Smooth muscle cell (in vitro differentiated cells): Measurements from ENCODE around the gene ARMC10. TPM values are rescaled to one million over a fixed set of nuclear protein-coding genes. Genes with fewer than 3 reads are reported as not detected.
"Not testable (repeated sequence)": the region's sequence is repeated elsewhere in the genome, so short reads cannot be mapped to it uniquely, and the experiment has no call there.

ENCODE experiments used
- DNase-seq: peaks from one replicate; lab custom pipeline; 2025; ENCODE audit not compliant: unreplicated experiment; lab: John Stamatoyannopoulos, UW
- H2AFZ ChIP-seq: fragments of 200-600 bp; sonication (generic); 2 replicates; pipeline ENCODE4 v1.6.0; 2016; ENCODE audit warnings: antibody characterized with exemption, low read depth, mild to moderate bottlenecking
- H3F3A ChIP-seq: fragments of 200-600 bp; sonication (generic); 2 replicates; pipeline ENCODE4 v1.6.0; 2017; ENCODE audit warnings: antibody characterized with exemption, low read depth
- H3K27ac ChIP-seq: fragments of 200-600 bp; sonication (generic); 2 replicates; pipeline ENCODE4 v1.5.1; 2016; ENCODE audit warnings: low read depth, mild to moderate bottlenecking
- H3K27me3 ChIP-seq: fragments of 200-600 bp; sonication (generic); 2 replicates; pipeline ENCODE4 v1.6.1; 2016; ENCODE audit warnings: low read depth, mild to moderate bottlenecking
- H3K36me3 ChIP-seq: fragments of 200-600 bp; sonication (generic); 2 replicates; pipeline ENCODE4 v1.5.1; 2016; ENCODE audit warnings: low read depth
- H3K4me1 ChIP-seq: fragments of 200-600 bp; sonication (generic); 2 replicates; pipeline ENCODE4 v1.5.1; 2016; ENCODE audit warnings: low read depth
- H3K4me2 ChIP-seq: fragments of 200-600 bp; sonication (generic); 2 replicates; pipeline ENCODE4 v1.6.0; 2016; ENCODE audit warnings: mild to moderate bottlenecking
- H3K4me3 ChIP-seq: fragments of 200-600 bp; sonication (generic); 2 replicates; pipeline ENCODE4 v1.5.1; 2016; ENCODE audit warnings: mild to moderate bottlenecking
- H3K79me2 ChIP-seq: fragments of 200-600 bp; sonication (generic); 2 replicates; pipeline ENCODE4 v1.6.0; 2016; ENCODE audit warnings: low read depth, mild to moderate bottlenecking
- H3K9ac ChIP-seq: fragments of 200-600 bp; sonication (generic); 2 replicates; pipeline ENCODE4 v1.6.0; 2016; ENCODE audit warnings: low read depth
- H3K9me3 ChIP-seq: fragments of 200-600 bp; sonication (generic); replicated peaks from 2 replicates; pipeline ENCODE4 v1.5.1; 2016; ENCODE audit warnings: low read depth
- H4K20me1 ChIP-seq: fragments of 200-600 bp; sonication (generic); 2 replicates; pipeline ENCODE4 v1.6.0; 2016; ENCODE audit warnings: low read depth
- WGBS: methylation state at CpG from one replicate; pipeline ENCODE4 v1.1.7; 2016; ENCODE audit warnings: low lambda C conversion rate; 5-methylcytosine and 5-hydroxymethylcytosine counted together
- polyA plus RNA-seq: library from polyadenylated mRNA; unstranded; fragments of >200 nt; fragmentation: Nextera tagmentation; extraction: Ambion mirVana; gene quantifications from 2 replicates; pipeline ENCODE4 v1.2.1, GENCODE V29; 2016
- total RNA-seq: library from RNA; depleted of rRNA; stranded (reverse); fragments of >200 nt; gene quantifications from 2 replicates; pipeline ENCODE4 v1.2.3, GENCODE V29; 2014
- TF ChIP-seq, protein P1 (sequence below): fragments of 200-600 bp; sonication (generic); IDR thresholded peaks from 2 replicates; pipeline ENCODE4 v1.5.1; 2017; ENCODE audit warnings: borderline replicate concordance, mild to moderate bottlenecking, antibody characterized with exemption; ENCODE audit not compliant: insufficient read depth, poor library complexity, severe bottlenecking

ARMC10 gene
- total and polyA plus RNA-seq, 2 experiments from 2014 or later = 25.6 to 28.9 TPM

DNA sequence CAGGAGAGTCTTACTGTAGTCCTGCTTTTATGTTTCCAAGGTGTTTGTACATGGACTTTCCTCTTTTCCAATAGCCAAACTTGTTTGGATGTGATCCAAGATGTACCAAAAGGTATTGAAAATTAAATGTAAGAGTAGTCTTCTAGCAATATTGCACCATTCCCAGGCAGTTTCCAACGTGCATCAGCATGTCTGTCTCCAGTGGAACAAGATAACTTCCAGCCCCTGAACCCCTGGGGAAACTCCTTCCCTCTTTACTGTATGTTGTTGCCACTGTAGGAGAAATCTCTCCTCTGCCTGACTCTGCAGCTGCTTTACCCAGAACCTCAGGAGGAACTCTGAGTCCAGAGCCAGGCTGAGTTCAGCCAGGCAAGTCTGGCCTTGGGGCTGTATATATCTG, 18.5 kb downstream of the ARMC10 start:
- TF ChIP-seq, protein P1, sequence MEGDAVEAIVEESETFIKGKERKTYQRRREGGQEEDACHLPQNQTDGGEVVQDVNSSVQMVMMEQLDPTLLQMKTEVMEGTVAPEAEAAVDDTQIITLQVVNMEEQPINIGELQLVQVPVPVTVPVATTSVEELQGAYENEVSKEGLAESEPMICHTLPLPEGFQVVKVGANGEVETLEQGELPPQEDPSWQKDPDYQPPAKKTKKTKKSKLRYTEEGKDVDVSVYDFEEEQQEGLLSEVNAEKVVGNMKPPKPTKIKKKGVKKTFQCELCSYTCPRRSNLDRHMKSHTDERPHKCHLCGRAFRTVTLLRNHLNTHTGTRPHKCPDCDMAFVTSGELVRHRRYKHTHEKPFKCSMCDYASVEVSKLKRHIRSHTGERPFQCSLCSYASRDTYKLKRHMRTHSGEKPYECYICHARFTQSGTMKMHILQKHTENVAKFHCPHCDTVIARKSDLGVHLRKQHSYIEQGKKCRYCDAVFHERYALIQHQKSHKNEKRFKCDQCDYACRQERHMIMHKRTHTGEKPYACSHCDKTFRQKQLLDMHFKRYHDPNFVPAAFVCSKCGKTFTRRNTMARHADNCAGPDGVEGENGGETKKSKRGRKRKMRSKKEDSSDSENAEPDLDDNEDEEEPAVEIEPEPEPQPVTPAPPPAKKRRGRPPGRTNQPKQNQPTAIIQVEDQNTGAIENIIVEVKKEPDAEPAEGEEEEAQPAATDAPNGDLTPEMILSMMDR = no peak
- H3K9me3 ChIP-seq = no peaks in the 10 kb centered on the region
- no peak overlapping the region for H3K9ac ChIP-seq
- no peaks in the 10 kb centered on the region for H3K27me3 ChIP-seq
- no peak overlapping the region for H3K27ac ChIP-seq
- no peaks in the 10 kb centered on the region for H4K20me1 ChIP-seq
- peaks cover 7% of the 10 kb centered on the region for H3K36me3 ChIP-seq
- no peaks in the 10 kb centered on the region for H3K4me1 ChIP-seq
- no peak overlapping the region for H3K4me3 ChIP-seq
- no peak overlapping the region for H2AFZ ChIP-seq
- no peaks in the 10 kb centered on the region for H3K79me2 ChIP-seq
- no peak for DNase-seq
- WGBS = 93% methylated on average over 1 of the region's 1 CpG
- no peak overlapping the region for H3K4me2 ChIP-seq
- no peaks in the 10 kb centered on the region for H3F3A ChIP-seq

DNA sequence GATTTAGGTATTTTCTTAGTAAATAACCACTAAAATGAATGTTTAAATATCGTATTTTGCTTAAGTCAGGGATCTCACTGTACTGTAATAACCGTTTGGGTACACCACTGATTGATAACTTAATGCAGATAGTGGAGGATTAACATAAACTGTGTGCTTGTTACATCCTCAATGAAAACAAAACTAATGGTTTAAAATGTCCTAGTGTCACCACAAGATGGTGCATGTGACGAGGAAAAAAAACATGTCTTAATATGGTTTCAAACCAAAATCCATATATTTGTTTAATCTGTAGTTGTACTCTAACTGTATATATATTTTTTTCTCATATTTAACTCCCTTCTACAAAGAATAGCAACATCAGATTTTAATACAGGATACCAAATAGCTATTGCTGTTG, 19.2 kb downstream of the ARMC10 start:
- TF ChIP-seq, protein P1 = no peak
- Histone ChIP-seq H3K4me3 (no peak overlapping the region), H3K36me3 (peaks cover 6% of the 10 kb centered on the region), H3K4me2 (no peak overlapping the region), H2AFZ (no peak overlapping the region), H3K79me2 (no peaks in the 10 kb centered on the region), H3K27me3 (no peaks in the 10 kb centered on the region), H3F3A (no peaks in the 10 kb centered on the region), H3K4me1 (no peaks in the 10 kb centered on the region), H3K9ac (no peak overlapping the region), H3K27ac (no peak overlapping the region), H4K20me1 (no peaks in the 10 kb centered on the region), H3K9me3 (no peaks in the 10 kb centered on the region)
- no peak for DNase-seq
- WGBS = 48% methylated on average over 3 of the region's 3 CpGs

DNA sequence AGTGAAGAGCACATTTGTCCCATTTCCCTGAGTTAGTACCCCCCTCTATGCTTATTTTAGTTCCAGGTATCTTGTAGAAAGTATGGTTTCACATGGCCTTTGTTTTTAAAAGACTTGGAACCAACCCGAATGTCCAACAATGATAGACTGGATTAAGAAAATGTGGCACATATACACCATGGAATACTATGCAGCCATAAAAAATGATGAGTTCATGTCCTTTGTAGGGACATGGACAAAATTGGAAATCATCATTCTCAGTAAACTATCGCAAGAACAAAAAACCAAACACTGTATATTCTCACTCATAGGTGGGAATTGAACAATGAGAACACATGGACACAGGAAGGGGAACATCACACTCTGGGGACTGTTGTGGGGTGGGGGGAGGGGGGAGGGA, 20.6 kb downstream of the ARMC10 start:
- H3K36me3 ChIP-seq, H2AFZ ChIP-seq, H3F3A ChIP-seq, H3K4me2 ChIP-seq, H3K9ac ChIP-seq, H3K79me2 ChIP-seq, DNase-seq, H3K4me1 ChIP-seq, H3K9me3 ChIP-seq, H4K20me1 ChIP-seq, H3K27ac ChIP-seq, H3K27me3 ChIP-seq, H3K4me3 ChIP-seq: not testable (repeated sequence)
- WGBS = 98% methylated on average over 2 of the region's 2 CpGs

DNA sequence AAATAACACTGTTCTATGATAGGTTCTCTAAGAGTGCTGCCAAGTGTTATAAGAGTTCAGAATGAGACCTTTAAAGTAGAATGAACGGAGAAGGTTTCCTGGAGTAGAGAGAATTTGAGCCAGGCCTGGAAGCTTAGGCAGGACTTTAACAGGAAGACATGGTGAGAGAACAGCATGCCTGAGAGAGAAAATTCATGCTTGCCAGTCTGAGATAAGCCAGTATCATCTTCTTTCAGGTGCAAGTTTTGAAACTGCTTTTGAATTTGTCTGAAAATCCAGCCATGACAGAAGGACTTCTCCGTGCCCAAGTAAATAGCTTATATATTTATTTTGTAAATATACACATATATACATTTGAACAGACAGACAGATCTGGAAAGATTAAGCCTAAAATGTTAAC, 22.1 kb downstream of the ARMC10 start:
- DNase-seq = no peak
- H3K27ac ChIP-seq = no peak overlapping the region
- no peaks in the 10 kb centered on the region for H3K79me2 ChIP-seq
- H3K27me3 ChIP-seq = no peaks in the 10 kb centered on the region
- H3K4me1 ChIP-seq = no peaks in the 10 kb centered on the region
- H3K36me3 ChIP-seq = peaks cover 6% of the 10 kb centered on the region
- no peaks in the 10 kb centered on the region for H4K20me1 ChIP-seq
- H3K4me3 ChIP-seq = no peak overlapping the region
- no peak overlapping the region for H2AFZ ChIP-seq
- H3K4me2 ChIP-seq = no peak overlapping the region
- WGBS = 100% methylated on average over 2 of the region's 2 CpGs
- H3K9me3 ChIP-seq = no peaks in the 10 kb centered on the region
- no peaks in the 10 kb centered on the region for H3F3A ChIP-seq
- no peak overlapping the region for H3K9ac ChIP-seq
- TF ChIP-seq, protein P1 = no peak
